ENCODE measurements around the gene YPEL2.

Gene YPEL2

DNA sequence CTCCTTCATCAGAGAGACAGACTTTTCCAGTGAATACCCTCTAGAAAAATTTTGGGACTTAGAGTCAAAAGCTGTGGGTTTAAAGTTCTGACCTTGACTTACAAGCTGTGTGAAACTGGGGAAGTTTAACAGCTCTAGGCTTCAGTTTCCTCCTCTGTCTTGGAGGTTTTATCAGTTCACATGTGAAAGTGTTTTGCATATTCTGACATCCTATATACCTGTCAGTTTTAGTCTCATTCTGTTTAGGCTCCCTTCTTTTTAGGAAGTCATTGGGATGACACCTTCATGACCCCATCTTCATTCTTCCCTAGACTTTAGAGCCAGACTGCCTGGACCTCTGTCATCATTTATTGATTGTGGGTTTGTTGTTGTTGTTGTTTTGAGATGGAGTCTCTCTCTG is 44.4 kb downstream of the YPEL2 start:
- Histone ChIP-seq H3K27ac (ENCODE audit: insufficient read depth in 1 of 2, low read depth in 1 of 2, low read length in 2 of 2, poor library complexity in 1 of 2, severe bottlenecking in 2 of 2) (no peak overlapping the region), H3K27me3 (replicated peaks in 2 of 5; ENCODE audit: control insufficient read depth in 4 of 5, insufficient read depth in 5 of 5, low read length in 4 of 5) (no peaks in the 10 kb centered on the region), H3K36me3 (ENCODE audit: control insufficient read depth in 4 of 4, insufficient read depth in 4 of 4, low read length in 3 of 4) (peaks cover 0 to 3% (median 0%) of the 10 kb centered on the region in 4 experiments), H3K9me3 (ENCODE audit: control extremely low read depth in 1 of 5, control insufficient read depth in 4 of 5, insufficient read depth in 2 of 5, low read depth in 1 of 5, low read length in 4 of 5) (no peaks in the 10 kb centered on the region), H3K4me1 (ENCODE audit: control extremely low read depth in 1 of 4, control insufficient read depth in 4 of 4, insufficient read depth in 4 of 4, low read length in 3 of 4) (peaks cover 21 to 38% (median 33%) of the 10 kb centered on the region in 4 experiments), H3K4me3 (ENCODE audit: control insufficient read depth in 1 of 7, extremely low read depth in 1 of 7, insufficient read depth in 4 of 7, low read depth in 2 of 7, low read length in 6 of 7) (no peak overlapping the region)
- ChIA-PET CTCF (interaction anchor here (1.0 kb wide), 1 partner anchor 22 kb away, joined by 3 read pairs; no protein-coding TSS in a partner anchor), POLR2A (no interaction called here)
- DNase-seq: no peak

DNA sequence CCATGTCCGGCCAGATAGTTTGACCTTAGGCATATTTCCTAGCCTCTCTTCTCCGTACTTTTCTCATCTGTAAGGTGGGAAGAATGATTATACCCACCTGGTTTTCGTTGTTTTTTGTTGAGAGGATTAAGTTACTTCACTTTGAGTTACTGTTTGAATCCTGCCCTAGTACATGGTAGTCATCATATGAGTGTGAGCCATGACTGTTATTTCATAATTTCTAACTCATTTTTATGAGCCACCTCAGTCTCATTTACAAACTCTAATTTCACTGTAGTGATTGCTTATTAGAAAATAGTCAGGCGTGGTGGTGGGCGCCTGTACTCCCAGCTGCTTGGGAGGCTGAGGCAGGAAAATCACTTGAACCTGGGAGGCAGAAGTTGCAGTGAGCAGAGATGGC is 45.1 kb downstream of the YPEL2 start:
- Histone ChIP-seq H3K27ac (ENCODE audit: insufficient read depth in 1 of 2, low read depth in 1 of 2, low read length in 2 of 2, poor library complexity in 1 of 2, severe bottlenecking in 2 of 2) (no peak overlapping the region), H3K9me3 (ENCODE audit: control extremely low read depth in 1 of 5, control insufficient read depth in 4 of 5, insufficient read depth in 2 of 5, low read depth in 1 of 5, low read length in 4 of 5) (no peaks in the 10 kb centered on the region), H3K36me3 (ENCODE audit: control insufficient read depth in 4 of 4, insufficient read depth in 4 of 4, low read length in 3 of 4) (peaks cover 0 to 3% (median 0%) of the 10 kb centered on the region in 4 experiments), H3K4me1 (ENCODE audit: control extremely low read depth in 1 of 4, control insufficient read depth in 4 of 4, insufficient read depth in 4 of 4, low read length in 3 of 4) (peaks cover 18 to 38% (median 32%) of the 10 kb centered on the region in 4 experiments), H3K4me3 (ENCODE audit: control insufficient read depth in 1 of 7, extremely low read depth in 1 of 7, insufficient read depth in 4 of 7, low read depth in 2 of 7, low read length in 6 of 7) (no peak overlapping the region), H3K27me3 (replicated peaks in 2 of 5; ENCODE audit: control insufficient read depth in 4 of 5, insufficient read depth in 5 of 5, low read length in 4 of 5) (no peaks in the 10 kb centered on the region)
- DNase-seq: no peak
- CTCF ChIA-PET: no interaction called here
- POLR2A ChIA-PET: no interaction called here
- WGBS (ENCODE audit: insufficient coverage): 96% methylated on average over 3 of the region's 5 CpGs

DNA sequence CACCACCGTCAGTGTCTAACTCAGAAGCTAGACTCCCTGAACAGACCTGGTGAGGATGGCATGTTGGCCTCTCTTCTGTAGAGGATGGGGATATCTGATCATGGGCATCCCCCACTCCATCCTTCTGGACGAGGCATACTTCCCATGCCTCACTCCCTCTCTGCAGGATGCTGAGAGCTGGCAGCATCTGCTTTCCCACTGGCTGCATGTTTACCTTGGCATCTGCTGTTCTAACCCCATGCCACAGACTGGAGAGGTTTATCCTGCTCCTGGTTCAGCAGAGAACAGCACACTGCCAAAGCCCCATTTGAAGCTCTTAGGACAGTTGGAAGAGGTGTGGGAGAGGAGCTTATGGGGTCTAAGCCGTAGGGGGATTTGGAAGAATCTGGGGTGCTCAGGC is 46.0 kb downstream of the YPEL2 start:
- Histone ChIP-seq H3K9me3 (ENCODE audit: control extremely low read depth in 1 of 5, control insufficient read depth in 4 of 5, insufficient read depth in 2 of 5, low read depth in 1 of 5, low read length in 4 of 5) (no peaks in the 10 kb centered on the region), H3K27ac (ENCODE audit: insufficient read depth in 1 of 2, low read depth in 1 of 2, low read length in 2 of 2, poor library complexity in 1 of 2, severe bottlenecking in 2 of 2) (no peak overlapping the region), H3K36me3 (ENCODE audit: control insufficient read depth in 4 of 4, insufficient read depth in 4 of 4, low read length in 3 of 4) (peaks cover 0 to 3% (median 0%) of the 10 kb centered on the region in 4 experiments), H3K27me3 (replicated peaks in 2 of 5; ENCODE audit: control insufficient read depth in 4 of 5, insufficient read depth in 5 of 5, low read length in 4 of 5) (no peaks in the 10 kb centered on the region), H3K4me3 (ENCODE audit: control insufficient read depth in 1 of 7, extremely low read depth in 1 of 7, insufficient read depth in 4 of 7, low read depth in 2 of 7, low read length in 6 of 7) (no peak overlapping the region), H3K4me1 (ENCODE audit: control extremely low read depth in 1 of 4, control insufficient read depth in 4 of 4, insufficient read depth in 4 of 4, low read length in 3 of 4) (peaks cover 11 to 37% (median 28%) of the 10 kb centered on the region in 4 experiments)
- POLR2A ChIA-PET: no interaction called here
- CTCF ChIA-PET: interaction anchor here (0.8 kb wide), 1 partner anchor 32 kb away, joined by 3 read pairs; no protein-coding TSS in a partner anchor
- no peak for DNase-seq
- WGBS (ENCODE audit: insufficient coverage): 100% methylated on average over 3 of the region's 3 CpGs

DNA sequence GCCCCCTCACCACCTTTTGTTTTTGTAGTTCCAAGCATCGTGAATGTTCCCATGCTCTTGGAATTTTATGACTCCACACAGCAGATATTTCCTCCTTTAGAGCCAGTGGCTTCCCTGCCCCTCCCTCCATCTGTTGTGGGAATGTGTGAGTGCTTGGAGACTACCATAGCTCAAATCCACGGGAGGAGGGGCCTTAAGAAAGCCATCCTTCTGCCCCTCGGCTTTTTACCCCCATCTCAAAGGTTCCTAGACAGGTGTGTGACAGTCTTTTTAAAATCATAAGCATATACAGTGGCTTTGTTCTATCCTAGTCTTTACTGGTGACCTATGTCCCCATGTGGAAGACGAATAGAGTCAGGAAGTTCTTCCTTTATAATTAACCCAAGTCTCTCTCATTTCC is 47.2 kb downstream of the YPEL2 start:
- DNase-seq: no peak
- ChIA-PET CTCF (interaction anchor here (0.8 to 1.0 kb wide), 2 partner anchors 10 to 13 kb away, joined by 3 to 4 read pairs; no protein-coding TSS in a partner anchor), POLR2A (no interaction called here)

DNA sequence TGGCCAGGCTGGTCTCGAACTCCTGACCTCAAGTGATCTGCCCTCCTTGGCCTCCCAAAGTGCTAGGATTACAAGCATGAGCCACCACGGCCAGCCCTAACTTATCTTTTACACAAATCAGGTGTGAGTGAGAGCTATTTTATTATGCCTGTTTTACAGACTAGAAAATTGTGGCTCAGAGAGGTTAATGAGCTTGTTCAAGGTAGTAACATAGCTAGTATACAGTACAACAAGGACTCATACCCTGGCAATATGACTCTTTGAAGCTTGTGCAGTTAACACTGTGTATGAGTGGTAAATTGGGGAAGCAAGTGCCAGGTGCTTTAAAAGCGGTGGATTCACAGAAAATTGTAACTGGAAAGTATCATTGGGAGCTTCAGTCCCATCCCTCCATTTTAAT is 49.0 kb downstream of the YPEL2 start:
- Histone ChIP-seq H3K27ac (ENCODE audit: insufficient read depth in 1 of 2, low read depth in 1 of 2, low read length in 2 of 2, poor library complexity in 1 of 2, severe bottlenecking in 2 of 2) (no peak overlapping the region), H3K4me1 (ENCODE audit: control extremely low read depth in 1 of 4, control insufficient read depth in 4 of 4, insufficient read depth in 4 of 4, low read length in 3 of 4) (peaks cover 0 to 17% (median 11%) of the 10 kb centered on the region in 4 experiments), H3K4me3 (ENCODE audit: control insufficient read depth in 1 of 7, extremely low read depth in 1 of 7, insufficient read depth in 4 of 7, low read depth in 2 of 7, low read length in 6 of 7) (no peak overlapping the region), H3K27me3 (replicated peaks in 2 of 5; ENCODE audit: control insufficient read depth in 4 of 5, insufficient read depth in 5 of 5, low read length in 4 of 5) (no peaks in the 10 kb centered on the region), H3K36me3 (ENCODE audit: control insufficient read depth in 4 of 4, insufficient read depth in 4 of 4, low read length in 3 of 4) (no peaks in the 10 kb centered on the region), H3K9me3 (ENCODE audit: control extremely low read depth in 1 of 5, control insufficient read depth in 4 of 5, insufficient read depth in 2 of 5, low read depth in 1 of 5, low read length in 4 of 5) (no peaks in the 10 kb centered on the region)
- no peak for DNase-seq
- CTCF ChIA-PET: interaction anchor here (1.3 to 1.5 kb wide), 2 partner anchors 51 to 59 kb away, joined by 3 to 4 read pairs; no protein-coding TSS in a partner anchor
- WGBS (ENCODE audit: insufficient coverage): no CpG with 5 or more reads among the region's 3 CpGs
- POLR2A ChIA-PET: interaction anchor here (1.0 to 1.2 kb wide), 3 partner anchors 15 to 51 kb away, joined by 3 to 5 read pairs (median 4); no protein-coding TSS in a partner anchor

More for the DNA sequence above, 47.2 kb downstream of the YPEL2 start:
- Histone ChIP-seq H3K4me3 (ENCODE audit: control insufficient read depth in 1 of 7, extremely low read depth in 1 of 7, insufficient read depth in 4 of 7, low read depth in 2 of 7, low read length in 6 of 7) (no peak overlapping the region), H3K4me1 (ENCODE audit: control extremely low read depth in 1 of 4, control insufficient read depth in 4 of 4, insufficient read depth in 4 of 4, low read length in 3 of 4) (peaks cover under 1 to 24% (median 15%) of the 10 kb centered on the region in 4 experiments), H3K27me3 (replicated peaks in 2 of 5; ENCODE audit: control insufficient read depth in 4 of 5, insufficient read depth in 5 of 5, low read length in 4 of 5) (no peaks in the 10 kb centered on the region), H3K36me3 (ENCODE audit: control insufficient read depth in 4 of 4, insufficient read depth in 4 of 4, low read length in 3 of 4) (peaks cover 0 to 3% (median 0%) of the 10 kb centered on the region in 4 experiments), H3K9me3 (ENCODE audit: control extremely low read depth in 1 of 5, control insufficient read depth in 4 of 5, insufficient read depth in 2 of 5, low read depth in 1 of 5, low read length in 4 of 5) (no peaks in the 10 kb centered on the region), H3K27ac (ENCODE audit: insufficient read depth in 1 of 2, low read depth in 1 of 2, low read length in 2 of 2, poor library complexity in 1 of 2, severe bottlenecking in 2 of 2) (no peak overlapping the region)
- 100% methylated on average over 1 of the region's 4 CpGs for WGBS (ENCODE audit: insufficient coverage)

DNA sequence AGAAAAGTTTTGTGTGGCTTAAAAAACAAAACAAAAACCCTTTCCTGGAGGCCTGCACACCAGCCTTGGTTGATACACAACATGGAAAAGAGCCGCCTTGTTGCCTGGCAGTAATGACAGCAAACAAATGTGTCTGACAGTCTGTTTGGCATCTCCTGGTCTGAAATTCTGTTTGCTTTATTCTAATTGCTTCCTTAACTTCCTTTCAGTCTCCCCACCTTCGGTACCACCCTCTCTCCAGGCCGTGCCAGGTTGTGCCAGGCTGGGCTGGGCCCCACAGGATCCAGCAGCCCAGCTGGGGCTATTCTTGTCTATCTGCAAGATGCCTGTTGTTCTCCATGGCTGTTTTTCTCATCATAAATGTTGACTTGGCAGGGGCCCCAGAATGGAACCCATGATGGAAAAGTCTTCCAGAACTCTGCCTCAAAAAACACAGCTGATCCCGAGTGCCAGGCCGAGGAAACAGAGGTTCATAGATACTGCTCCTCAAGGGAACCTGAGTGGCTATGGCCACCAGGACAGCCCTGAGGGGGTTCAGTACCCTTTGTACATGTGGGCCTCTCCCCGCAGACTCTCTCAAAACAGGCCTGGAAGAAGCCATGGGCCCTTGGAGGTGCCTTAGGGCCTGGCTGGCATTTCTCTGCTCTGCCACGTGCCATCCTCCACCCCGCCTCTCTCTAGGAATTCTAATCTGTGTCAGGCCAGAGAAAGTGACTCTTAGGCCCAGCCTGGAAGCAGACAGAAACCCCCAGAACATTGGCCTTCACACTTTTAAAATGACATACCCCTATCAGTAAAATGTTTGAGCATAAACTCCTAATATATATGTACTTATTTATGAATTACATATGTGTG is 50.5 kb downstream of the YPEL2 start:
- peaks cover 0 to 17% (median 11%) of the 10 kb centered on the region in 4 experiments for H3K4me1 ChIP-seq (ENCODE audit: control extremely low read depth in 1 of 4, control insufficient read depth in 4 of 4, insufficient read depth in 4 of 4, low read length in 3 of 4)
- H3K27ac ChIP-seq (ENCODE audit: insufficient read depth in 1 of 2, low read depth in 1 of 2, low read length in 2 of 2, poor library complexity in 1 of 2, severe bottlenecking in 2 of 2): no peak overlapping the region
- ChIA-PET POLR2A (interaction anchor here (1.1 to 1.2 kb wide), 2 partner anchors 16 to 45 kb away, joined by 3 to 5 read pairs; no protein-coding TSS in a partner anchor), CTCF (no interaction called here)
- no peaks in the 10 kb centered on the region for H3K36me3 ChIP-seq (ENCODE audit: control insufficient read depth in 4 of 4, insufficient read depth in 4 of 4, low read length in 3 of 4)
- H3K4me3 ChIP-seq (ENCODE audit: control insufficient read depth in 1 of 7, extremely low read depth in 1 of 7, insufficient read depth in 4 of 7, low read depth in 2 of 7, low read length in 6 of 7): no peak overlapping the region
- no peaks in the 10 kb centered on the region for H3K9me3 ChIP-seq (ENCODE audit: control extremely low read depth in 1 of 5, control insufficient read depth in 4 of 5, insufficient read depth in 2 of 5, low read depth in 1 of 5, low read length in 4 of 5)
- H3K27me3 ChIP-seq (replicated peaks in 2 of 5; ENCODE audit: control insufficient read depth in 4 of 5, insufficient read depth in 5 of 5, low read length in 4 of 5): no peaks in the 10 kb centered on the region
- DNase-seq: peak in 2 of 3 donors; percentile 40 to 60
- 61% methylated on average over 6 of the region's 8 CpGs for WGBS (ENCODE audit: insufficient coverage)

DNA sequence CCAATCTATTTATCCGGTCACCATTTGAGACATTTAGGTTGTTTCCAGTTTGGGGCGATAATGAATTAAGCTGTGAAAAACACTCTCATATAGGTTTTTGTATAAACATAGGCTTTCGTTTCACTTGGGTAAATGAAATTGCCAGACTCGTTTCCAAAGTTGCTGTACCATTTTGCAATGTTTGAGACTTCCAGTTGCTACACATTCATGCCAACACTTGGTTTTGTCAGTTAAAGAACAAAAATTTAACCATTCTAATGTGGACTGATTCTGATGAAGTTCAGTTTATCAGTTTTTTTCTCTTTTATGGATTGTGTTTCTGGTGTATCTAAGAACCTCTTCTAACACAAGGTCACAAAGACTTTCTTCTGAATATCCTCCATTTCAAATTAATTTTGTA is 52.4 kb downstream of the YPEL2 start:
- ChIA-PET POLR2A (no interaction called here), CTCF (no interaction called here)
- H3K4me3 ChIP-seq (ENCODE audit: control insufficient read depth in 1 of 7, extremely low read depth in 1 of 7, insufficient read depth in 4 of 7, low read depth in 2 of 7, low read length in 6 of 7): no peak overlapping the region
- no peak overlapping the region for H3K27ac ChIP-seq (ENCODE audit: insufficient read depth in 1 of 2, low read depth in 1 of 2, low read length in 2 of 2, poor library complexity in 1 of 2, severe bottlenecking in 2 of 2)
- peaks cover 0 to 17% (median 11%) of the 10 kb centered on the region in 4 experiments for H3K4me1 ChIP-seq (ENCODE audit: control extremely low read depth in 1 of 4, control insufficient read depth in 4 of 4, insufficient read depth in 4 of 4, low read length in 3 of 4)
- WGBS (ENCODE audit: insufficient coverage): 95% methylated on average over 3 of the region's 4 CpGs
- H3K36me3 ChIP-seq (ENCODE audit: control insufficient read depth in 4 of 4, insufficient read depth in 4 of 4, low read length in 3 of 4): peaks cover 0 to 6% (median 0%) of the 10 kb centered on the region in 4 experiments
- no peaks in the 10 kb centered on the region for H3K9me3 ChIP-seq (ENCODE audit: control extremely low read depth in 1 of 5, control insufficient read depth in 4 of 5, insufficient read depth in 2 of 5, low read depth in 1 of 5, low read length in 4 of 5)
- no peak for DNase-seq
- no peaks in the 10 kb centered on the region for H3K27me3 ChIP-seq (replicated peaks in 2 of 5; ENCODE audit: control insufficient read depth in 4 of 5, insufficient read depth in 5 of 5, low read length in 4 of 5)
